SK-N-SH treated with all-trans-retinoic acid at 6 μM for 48 hours (cell line): Measurements from ENCODE around the gene HS3ST4.

Experiments used
- ZFP30 ChIP-seq: fragments of 450-650 bp; formaldehyde crosslinking; IDR thresholded peaks from 2 replicates; pipeline ENCODE4 v1.5.0; 2022; ENCODE audit warnings: mild to moderate bottlenecking, moderate library complexity
- TF ChIP-seq, protein P1 (sequence below): fragments of 250-450 bp; sonication (Bioruptor Pico); IDR thresholded peaks from 2 replicates; pipeline ENCODE4 v1.8.0; 2020; ENCODE audit warnings: mild to moderate bottlenecking, moderate library complexity, borderline replicate concordance

DNA sequence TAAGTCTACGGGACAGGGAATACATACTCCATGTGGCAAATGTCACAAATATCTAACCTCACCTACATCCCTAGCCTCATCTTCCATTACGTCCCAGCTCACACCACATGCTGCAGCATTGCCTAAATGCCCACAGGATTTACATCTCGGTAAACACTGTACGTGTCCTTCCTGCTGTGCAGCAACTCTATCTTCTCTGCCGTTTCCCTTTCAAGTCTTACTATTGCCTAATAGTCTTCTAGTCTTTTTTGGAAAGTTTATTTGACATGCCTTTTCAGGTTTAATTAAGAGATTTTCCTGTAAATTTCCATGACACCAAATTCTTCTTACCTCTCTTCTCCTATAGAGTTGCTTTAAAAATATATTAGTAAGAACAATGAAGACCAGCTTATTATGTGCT is 120.5 kb downstream of the HS3ST4 start:
- no peak for TF ChIP-seq ZFP30
- TF ChIP-seq, protein P1, sequence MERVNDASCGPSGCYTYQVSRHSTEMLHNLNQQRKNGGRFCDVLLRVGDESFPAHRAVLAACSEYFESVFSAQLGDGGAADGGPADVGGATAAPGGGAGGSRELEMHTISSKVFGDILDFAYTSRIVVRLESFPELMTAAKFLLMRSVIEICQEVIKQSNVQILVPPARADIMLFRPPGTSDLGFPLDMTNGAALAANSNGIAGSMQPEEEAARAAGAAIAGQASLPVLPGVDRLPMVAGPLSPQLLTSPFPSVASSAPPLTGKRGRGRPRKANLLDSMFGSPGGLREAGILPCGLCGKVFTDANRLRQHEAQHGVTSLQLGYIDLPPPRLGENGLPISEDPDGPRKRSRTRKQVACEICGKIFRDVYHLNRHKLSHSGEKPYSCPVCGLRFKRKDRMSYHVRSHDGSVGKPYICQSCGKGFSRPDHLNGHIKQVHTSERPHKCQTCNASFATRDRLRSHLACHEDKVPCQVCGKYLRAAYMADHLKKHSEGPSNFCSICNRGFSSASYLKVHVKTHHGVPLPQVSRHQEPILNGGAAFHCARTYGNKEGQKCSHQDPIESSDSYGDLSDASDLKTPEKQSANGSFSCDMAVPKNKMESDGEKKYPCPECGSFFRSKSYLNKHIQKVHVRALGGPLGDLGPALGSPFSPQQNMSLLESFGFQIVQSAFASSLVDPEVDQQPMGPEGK (CRISPR knock-in tag), result no peak
